Measurements from ENCODE around the gene WBP4. TPM values are rescaled to one million over a fixed set of nuclear protein-coding genes. Genes with fewer than 3 reads are reported as not detected.
A peak's percentile ranks its signal among the peaks of the same experiment; 100 is the strongest.

Gene WBP4
- total RNA-seq, 1 donor from 2014 or later: 14.1 TPM

DNA sequence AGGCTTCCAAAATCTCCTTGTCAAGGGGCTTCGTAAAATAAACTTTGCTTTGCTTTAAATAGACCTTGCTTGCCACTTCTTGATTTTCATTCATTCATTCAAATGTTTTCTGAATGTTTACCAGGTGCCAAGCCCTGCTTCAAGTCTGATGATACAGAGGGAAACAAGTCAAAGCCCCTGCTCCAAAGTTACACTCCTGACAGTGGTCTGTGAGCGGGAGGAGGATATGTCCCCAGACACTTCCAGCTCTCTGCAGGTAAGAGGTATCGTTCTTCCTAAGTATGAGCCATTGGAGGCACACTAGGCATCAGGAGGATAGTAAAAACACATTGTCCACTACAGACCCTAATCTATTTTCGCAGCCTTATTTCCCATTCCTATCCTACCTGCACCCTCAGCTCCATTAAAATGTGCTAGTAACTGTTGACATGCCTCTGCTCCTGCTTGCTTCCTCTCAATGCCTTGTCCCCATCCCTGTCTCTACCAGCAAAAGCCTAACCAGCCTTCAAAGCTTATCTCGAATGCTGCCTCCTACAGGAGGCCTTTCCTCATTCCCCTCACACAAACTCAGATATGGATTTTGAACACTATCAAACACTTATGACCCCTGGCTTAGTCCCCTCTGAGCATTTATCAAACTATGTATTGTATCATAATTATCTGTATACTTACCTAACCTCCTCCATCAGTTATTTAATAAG is 6.2 kb upstream of the WBP4 start:
- Mint-ChIP-seq H3K27me3 (no peaks in the 10 kb centered on the region), H3K4me3 (no peak overlapping the region), H3K27ac (no peak overlapping the region), H3K4me1 (peaks cover 50% of the 10 kb centered on the region), H3K36me3 (ENCODE audit: low read depth) (peaks cover 8% of the 10 kb centered on the region), H3K9me3 (no peaks in the 10 kb centered on the region)
- peak; percentile 65 for DNase-seq
- intact Hi-C loops (cut with micrococcal nuclease): loop anchor here (1.0 to 2.0 kb wide), 2 partner anchors 142 to 167 kb away; no protein-coding TSS in a partner anchor

DNA sequence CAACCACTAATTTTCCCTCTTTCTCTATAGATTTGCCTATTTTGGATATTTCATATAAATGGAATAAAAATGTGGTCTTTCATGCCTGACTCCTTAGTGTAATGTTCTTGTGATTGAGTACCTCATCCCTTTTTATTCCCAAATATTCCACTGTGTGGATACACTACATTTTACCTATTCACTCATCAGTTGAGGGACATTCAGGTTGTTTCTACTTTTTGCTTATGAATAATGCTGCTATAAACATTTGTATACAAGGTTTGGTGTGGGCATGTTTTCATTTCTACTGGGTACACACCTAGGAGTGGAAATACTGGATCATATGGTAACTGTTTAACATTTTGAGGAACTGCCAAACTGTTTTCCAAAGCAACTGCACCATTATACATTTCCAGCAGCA is 5.1 kb upstream of the WBP4 start:
- Mint-ChIP-seq H3K4me1 (peaks cover 51% of the 10 kb centered on the region), H3K9me3 (no peaks in the 10 kb centered on the region), H3K27me3 (peaks cover 5% of the 10 kb centered on the region), H3K27ac (no peak overlapping the region), H3K4me3 (no peak overlapping the region), H3K36me3 (ENCODE audit: low read depth) (peaks cover 10% of the 10 kb centered on the region)
- intact Hi-C loops (cut with micrococcal nuclease): no loop called here
- DNase-seq: no peak

DNA sequence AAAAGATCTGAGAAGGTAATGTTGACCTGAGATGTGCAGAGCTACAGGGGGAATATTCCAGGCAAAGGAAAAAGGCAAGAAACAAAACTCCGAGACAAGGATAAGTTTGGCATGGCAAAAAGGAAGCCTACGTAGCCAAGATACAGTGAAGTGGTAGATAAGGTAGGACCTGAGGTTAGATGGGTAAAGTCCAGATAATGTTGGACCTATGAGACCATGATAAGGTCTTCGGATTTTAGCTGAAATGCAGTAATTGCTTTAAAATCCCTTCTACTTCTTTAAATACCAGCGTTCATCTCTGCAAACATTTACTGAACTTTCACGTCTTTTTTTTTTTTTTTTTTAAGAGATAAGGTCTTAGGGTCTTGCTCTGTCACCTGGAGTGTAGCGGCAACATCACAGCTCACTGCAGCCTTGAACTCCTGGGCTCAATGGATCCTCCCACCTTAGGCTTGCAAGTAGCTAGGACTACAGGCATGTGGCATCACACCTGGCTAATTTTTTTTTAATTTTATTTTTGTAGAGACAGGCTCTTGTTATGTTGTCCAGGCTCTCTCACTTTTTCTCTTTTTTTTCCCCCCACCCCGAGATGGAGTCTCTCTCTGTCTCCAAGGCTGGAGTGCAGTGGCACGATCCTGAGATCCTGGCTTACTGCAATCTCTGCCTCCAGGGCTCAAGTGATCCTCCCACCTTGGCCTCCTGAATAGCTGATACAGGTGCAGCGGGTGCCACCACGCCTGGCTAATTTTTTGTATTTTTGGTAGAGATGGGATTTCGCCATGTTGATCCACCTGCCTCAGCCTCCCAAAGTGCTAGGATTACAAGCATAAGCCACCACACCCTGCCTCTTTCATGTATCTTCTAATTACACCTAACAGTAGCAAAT is 4.2 kb upstream of the WBP4 start:
- Mint-ChIP-seq H3K27me3 (peaks cover 5% of the 10 kb centered on the region), H3K4me1 (peaks cover 47% of the 10 kb centered on the region), H3K9me3 (no peaks in the 10 kb centered on the region), H3K27ac (no peak overlapping the region), H3K4me3 (no peak overlapping the region), H3K36me3 (ENCODE audit: low read depth) (peaks cover 8% of the 10 kb centered on the region)
- no peak for DNase-seq
- intact Hi-C loops (cut with micrococcal nuclease): no loop called here

DNA sequence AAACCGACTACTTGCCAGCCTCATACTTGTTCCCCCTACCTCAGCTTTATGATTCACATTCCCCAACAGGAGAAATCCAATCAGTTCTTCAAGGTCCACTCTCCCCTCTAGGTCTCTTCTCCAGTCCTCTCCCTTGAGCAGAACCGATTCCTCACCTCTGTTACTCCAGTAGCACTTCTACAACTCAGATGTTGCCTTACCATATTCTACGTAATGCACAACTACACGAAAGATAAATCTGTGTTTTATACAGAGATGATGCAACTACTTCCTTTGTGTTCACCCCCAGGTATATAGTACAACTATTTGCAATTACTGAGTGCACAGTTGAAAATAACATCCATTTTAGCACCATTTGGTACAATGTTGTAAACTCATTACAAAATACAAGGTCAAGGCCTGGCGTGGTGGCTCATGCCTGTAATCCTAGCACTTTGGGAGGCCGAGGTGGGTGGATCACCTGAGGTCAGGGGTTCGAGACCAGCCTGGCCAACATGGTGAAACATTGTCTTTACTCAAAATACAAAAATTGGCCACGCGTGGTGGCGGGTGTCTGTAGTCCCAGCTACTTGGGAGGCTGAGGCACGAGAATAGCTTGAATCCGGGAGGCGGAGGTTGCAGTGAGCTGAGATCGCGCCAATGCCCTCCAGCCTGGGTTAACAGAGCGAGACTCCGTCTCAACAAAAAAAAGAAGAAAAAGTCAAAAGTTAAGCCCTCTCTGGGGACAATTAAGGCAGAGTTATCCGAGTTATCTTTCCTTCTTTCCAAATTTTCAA is 2.8 kb upstream of the WBP4 start:
- Mint-ChIP-seq H3K27me3 (peaks cover 5% of the 10 kb centered on the region), H3K36me3 (ENCODE audit: low read depth) (peaks cover 11% of the 10 kb centered on the region), H3K4me1 (peaks cover 57% of the 10 kb centered on the region), H3K9me3 (no peaks in the 10 kb centered on the region), H3K4me3 (peak overlapping the region; percentile 100), H3K27ac (peak overlapping the region; percentile 48)
- intact Hi-C loops (cut with micrococcal nuclease): no loop called here
- DNase-seq: no peak

DNA sequence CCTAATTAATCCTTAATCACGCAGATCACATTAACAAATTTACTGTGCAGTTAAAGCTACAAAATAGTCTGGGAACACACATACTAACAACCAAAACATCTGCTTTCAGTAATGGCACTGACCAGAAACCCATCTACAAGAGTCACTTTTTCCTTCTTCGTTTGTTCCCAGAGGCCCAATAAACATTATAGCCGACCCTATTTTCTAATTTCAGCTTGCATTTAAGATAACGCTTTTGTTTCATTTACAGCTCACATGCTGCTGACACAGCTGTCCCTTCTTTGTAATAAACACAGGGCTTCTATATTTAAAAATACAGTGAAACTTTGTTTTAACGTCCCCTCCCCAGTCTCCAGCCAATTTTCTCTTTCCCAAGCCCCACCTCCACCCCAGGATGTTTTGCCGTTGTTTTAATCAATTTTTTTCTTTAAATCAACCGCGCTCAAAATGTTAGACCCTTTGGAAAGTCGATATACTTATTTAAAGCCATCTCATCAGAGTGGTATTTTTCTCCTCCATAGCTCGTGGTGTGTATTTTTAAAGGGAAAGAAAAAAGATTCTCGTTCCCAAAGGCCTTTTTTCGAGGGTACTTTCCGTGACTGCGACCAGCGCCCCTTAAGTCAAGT is 1.7 kb upstream of the WBP4 start:
- Mint-ChIP-seq H3K27me3 (peaks cover 5% of the 10 kb centered on the region), H3K4me1 (peaks cover 54% of the 10 kb centered on the region), H3K9me3 (no peaks in the 10 kb centered on the region), H3K4me3 (peak overlapping the region; percentile 100), H3K27ac (peak overlapping the region; percentile 100), H3K36me3 (ENCODE audit: low read depth) (peaks cover 17% of the 10 kb centered on the region)
- no peak for DNase-seq
- intact Hi-C loops (cut with micrococcal nuclease): loop anchor here (1.0 to 5.0 kb wide), 11 partner anchors 40 to 858 kb away; partner anchors contain the start of genes ELF1, FOXO1, KBTBD7 and NAA16

DNA sequence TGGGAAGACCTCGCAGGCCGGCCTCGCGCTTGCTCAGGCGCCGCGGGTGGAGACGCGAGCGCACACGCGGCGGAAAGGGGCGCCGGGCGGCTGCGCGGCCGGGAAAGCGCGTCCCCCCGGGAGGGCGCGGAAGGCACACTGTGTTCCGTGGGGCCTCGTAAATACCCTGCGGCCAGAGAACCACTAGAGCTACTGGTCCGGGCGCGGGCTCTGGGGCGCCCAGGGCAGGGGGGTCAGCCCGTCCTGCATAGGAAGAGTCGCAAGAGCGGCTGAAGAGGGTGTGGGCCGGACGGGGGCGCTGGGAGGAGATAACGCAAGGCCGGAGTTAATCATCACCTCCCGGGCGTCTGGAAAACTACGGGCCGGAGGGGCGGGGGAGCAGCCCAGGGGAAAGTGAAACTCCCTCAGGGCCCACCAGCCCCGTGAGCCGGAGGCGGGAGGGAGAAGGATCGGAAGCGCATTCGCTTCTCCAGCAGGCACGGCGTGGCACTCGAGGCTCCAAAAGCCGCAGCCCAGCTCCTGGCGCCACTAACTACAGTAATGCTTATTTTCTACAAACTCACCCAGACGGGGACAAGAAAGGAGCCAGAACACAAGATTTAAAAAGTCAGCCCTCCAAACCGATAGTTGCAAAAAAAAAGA is 1.1 kb upstream of the WBP4 start:
- peak overlapping the region; percentile 100 for H3K27ac Mint-ChIP-seq
- H3K4me1 Mint-ChIP-seq: peaks cover 49% of the 10 kb centered on the region
- DNase-seq: peak; percentile 91
- H3K9me3 Mint-ChIP-seq: no peaks in the 10 kb centered on the region
- intact Hi-C loops (cut with micrococcal nuclease): loop anchor here (1.0 to 5.0 kb wide), 11 partner anchors 41 to 857 kb away; partner anchors contain the start of genes ELF1, FOXO1, KBTBD7 and NAA16
- H3K4me3 Mint-ChIP-seq: peak overlapping the region; percentile 100
- peaks cover 5% of the 10 kb centered on the region for H3K27me3 Mint-ChIP-seq
- H3K36me3 Mint-ChIP-seq (ENCODE audit: low read depth): peaks cover 21% of the 10 kb centered on the region

DNA sequence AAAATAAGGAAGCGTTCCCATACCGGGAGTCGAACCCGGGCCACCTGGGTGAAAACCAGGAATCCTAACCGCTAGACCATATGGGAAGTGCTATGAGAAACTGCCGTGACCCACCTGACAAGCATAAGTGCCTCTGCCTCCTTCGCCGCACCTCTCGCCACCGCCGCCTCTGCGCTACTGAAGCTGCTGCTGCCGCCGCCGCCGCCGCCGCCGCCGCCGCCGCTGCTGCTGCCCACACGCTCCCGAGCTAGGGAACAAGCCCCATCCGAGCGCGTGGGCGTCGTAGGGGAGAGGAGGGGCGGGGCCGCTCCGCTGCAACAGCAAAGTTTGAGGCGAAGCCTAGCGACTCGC is 610 bp upstream of the WBP4 start:
- peaks cover 5% of the 10 kb centered on the region for H3K27me3 Mint-ChIP-seq
- intact Hi-C loops (cut with micrococcal nuclease): loop anchor here (1.0 to 5.0 kb wide), 13 partner anchors 41 to 857 kb away; partner anchors contain the start of genes ELF1, FOXO1, KBTBD6 and KBTBD7
- peak overlapping the region; percentile 100 for H3K27ac Mint-ChIP-seq
- H3K4me3 Mint-ChIP-seq: peak overlapping the region; percentile 100
- H3K36me3 Mint-ChIP-seq (ENCODE audit: low read depth): peaks cover 26% of the 10 kb centered on the region
- peaks cover 48% of the 10 kb centered on the region for H3K4me1 Mint-ChIP-seq
- peak; percentile 94 for DNase-seq
- no peaks in the 10 kb centered on the region for H3K9me3 Mint-ChIP-seq

DNA sequence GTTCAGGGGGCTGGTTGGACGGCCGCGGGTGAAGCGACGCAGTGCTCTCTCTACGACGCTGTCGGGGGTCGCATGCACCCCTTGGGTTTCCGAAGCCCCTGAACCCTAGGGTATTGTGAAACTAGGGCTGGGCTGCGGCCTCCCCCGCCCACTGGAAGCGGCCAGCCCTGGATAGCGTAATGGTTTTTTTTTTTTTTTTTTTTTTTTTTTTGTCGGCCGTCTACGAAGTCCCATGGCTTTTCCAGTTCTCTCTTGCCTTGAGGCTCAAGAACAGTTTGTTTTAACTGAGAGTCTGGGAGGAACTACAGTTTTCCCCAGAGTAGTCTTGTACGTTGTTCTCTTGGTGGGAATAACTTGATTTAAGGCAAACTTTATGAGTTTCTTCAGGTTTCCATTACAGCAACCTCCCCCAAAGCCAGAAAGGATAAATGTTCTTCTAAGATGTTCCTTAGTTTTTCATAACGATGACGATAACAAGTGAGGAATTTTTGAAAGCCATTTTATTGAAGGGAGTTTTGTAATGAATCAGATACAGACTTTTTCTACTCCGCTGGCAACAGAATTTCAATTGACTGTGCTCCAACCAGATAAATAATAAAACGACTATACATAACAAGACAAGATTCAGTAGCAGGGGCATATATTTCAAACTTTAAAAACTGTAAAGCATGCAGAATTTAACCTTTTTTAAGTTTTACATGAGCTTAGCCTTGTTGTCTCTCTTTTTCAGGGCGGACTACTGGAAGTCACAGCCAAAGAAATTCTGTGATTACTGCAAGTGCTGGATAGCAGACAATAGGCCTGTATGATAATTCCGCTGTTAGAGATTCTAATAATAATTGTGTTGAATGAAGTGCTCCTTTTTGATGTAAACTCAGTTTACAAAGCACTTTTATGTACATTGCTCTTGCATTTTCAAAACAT is 867 bp downstream of the WBP4 start:
- H3K36me3 Mint-ChIP-seq (ENCODE audit: low read depth): peaks cover 33% of the 10 kb centered on the region
- H3K9me3 Mint-ChIP-seq: no peaks in the 10 kb centered on the region
- peaks cover 42% of the 10 kb centered on the region for H3K4me1 Mint-ChIP-seq
- intact Hi-C loops (cut with micrococcal nuclease): loop anchor here (1.0 to 5.0 kb wide), 10 partner anchors 53 to 855 kb away; partner anchors contain the start of genes FOXO1, KBTBD6, MTRF1 and NAA16
- H3K27ac Mint-ChIP-seq: peak overlapping the region; percentile 100
- peaks cover 5% of the 10 kb centered on the region for H3K27me3 Mint-ChIP-seq
- H3K4me3 Mint-ChIP-seq: peak overlapping the region; percentile 100
- DNase-seq: no peak

DNA sequence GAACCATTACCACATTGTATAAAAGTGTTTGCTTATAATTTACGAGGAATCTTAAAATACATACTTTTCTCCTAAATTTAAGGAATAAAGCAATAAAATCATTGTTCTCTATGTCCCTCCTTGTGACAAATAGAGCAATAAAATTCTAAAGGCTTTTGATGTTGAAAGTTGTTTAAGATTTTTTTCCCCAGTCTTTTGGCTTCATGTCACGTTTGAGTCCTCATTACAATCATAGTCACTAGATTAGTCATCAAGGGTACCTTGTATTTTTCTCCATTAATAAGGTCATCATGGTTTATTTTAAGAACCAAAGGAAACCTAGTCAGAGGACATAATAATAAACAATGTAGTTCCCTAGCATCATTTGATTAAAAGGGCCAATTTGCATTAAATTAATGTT is 3.2 kb downstream of the WBP4 start:
- intact Hi-C loops (cut with micrococcal nuclease): loop anchor here (5.0 kb wide), 2 partner anchors 293 to 853 kb away; no protein-coding TSS in a partner anchor
- no peak for DNase-seq
- H3K27ac Mint-ChIP-seq: no peak overlapping the region
- H3K9me3 Mint-ChIP-seq: no peaks in the 10 kb centered on the region
- no peak overlapping the region for H3K4me3 Mint-ChIP-seq
- peaks cover 42% of the 10 kb centered on the region for H3K36me3 Mint-ChIP-seq (ENCODE audit: low read depth)
- H3K27me3 Mint-ChIP-seq: peaks cover 5% of the 10 kb centered on the region
- peaks cover 28% of the 10 kb centered on the region for H3K4me1 Mint-ChIP-seq

DNA sequence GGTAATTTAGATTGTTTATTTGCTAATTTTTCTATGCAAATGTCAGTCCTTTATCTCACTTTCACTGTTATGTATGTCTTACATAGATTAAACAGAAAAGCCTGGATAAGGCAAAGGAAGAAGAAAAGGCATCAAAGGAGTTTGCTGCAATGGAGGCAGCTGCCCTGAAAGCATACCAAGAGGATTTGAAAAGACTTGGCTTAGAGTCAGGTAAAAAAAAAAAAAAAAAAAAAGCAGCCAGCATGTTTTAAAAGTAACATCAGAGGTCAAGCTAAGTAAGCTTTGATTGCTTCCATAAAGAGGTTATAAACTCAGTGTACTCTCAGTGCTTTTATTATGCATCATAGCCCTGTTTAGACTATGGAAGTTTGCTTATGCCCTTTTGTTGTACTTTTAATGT is 3.8 kb downstream of the WBP4 start:
- peaks cover 5% of the 10 kb centered on the region for H3K27me3 Mint-ChIP-seq
- intact Hi-C loops (cut with micrococcal nuclease): no loop called here
- no peak overlapping the region for H3K27ac Mint-ChIP-seq
- peaks cover 24% of the 10 kb centered on the region for H3K4me1 Mint-ChIP-seq
- peaks cover 44% of the 10 kb centered on the region for H3K36me3 Mint-ChIP-seq (ENCODE audit: low read depth)
- H3K4me3 Mint-ChIP-seq: no peak overlapping the region
- no peak for DNase-seq
- no peaks in the 10 kb centered on the region for H3K9me3 Mint-ChIP-seq

DNA sequence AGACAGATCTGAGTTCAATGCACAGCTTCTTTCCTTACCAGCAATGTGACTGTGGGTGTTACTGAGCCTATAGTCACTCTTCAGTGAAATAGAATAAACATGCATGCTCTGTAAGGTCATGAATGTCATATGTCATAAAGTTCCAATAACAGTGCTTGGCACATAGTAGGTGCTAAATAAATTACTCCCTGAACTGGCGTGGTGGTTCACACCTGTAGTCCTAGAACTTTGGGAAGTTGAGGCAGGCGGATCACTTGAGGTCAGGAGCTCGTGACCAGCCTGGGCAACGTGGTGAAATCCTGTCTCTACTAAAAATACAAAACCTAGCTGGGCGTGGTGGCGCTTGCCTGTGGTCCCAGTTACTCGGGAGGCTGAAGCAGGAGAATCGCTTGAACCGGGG is 13.2 kb downstream of the WBP4 start:
- Mint-ChIP-seq H3K9me3 (no peaks in the 10 kb centered on the region), H3K4me3 (no peak overlapping the region), H3K27ac (no peak overlapping the region), H3K4me1 (no peaks in the 10 kb centered on the region), H3K36me3 (ENCODE audit: low read depth) (peaks cover 59% of the 10 kb centered on the region), H3K27me3 (no peaks in the 10 kb centered on the region)
- intact Hi-C loops (cut with micrococcal nuclease): no loop called here
- no peak for DNase-seq

DNA sequence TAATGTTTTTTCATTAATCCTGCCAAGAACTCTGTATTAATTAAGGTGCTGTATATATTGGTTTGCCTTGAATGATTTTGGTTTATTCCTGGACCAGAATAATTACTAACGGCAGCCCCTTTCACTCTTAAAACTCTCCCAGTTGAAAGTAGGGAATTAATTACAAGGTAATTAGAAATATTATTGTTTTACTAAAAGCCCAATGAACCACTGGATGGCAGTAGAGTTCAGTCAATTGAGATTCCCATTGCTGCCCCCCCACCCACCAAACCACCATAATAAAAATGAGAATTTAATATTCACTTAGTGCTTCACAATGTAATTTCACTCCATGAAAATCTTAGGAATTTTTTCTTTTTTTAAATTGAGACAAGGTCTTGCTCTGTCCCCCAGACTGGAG is 13.7 kb downstream of the WBP4 start:
- Mint-ChIP-seq H3K4me3 (no peak overlapping the region), H3K4me1 (no peaks in the 10 kb centered on the region), H3K27me3 (no peaks in the 10 kb centered on the region), H3K27ac (no peak overlapping the region), H3K9me3 (no peaks in the 10 kb centered on the region), H3K36me3 (ENCODE audit: low read depth) (peaks cover 60% of the 10 kb centered on the region)
- intact Hi-C loops (cut with micrococcal nuclease): loop anchor here (1.0 kb wide), 1 partner anchor 147 kb away; no protein-coding TSS in a partner anchor
- peak; percentile 64 for DNase-seq

All from activated CD4-positive, alpha-beta T cell treated with anti-CD3 and anti-CD28 coated beads, Interleukin-2, amount 10 ng/mL, durations not matched to agents 24 days and 14 days (primary cell).